ENCODE results near the gene KHK.

- TF ChIP-seq YY1 (IDR thresholded peaks at IDR 0.05; ENCODE audit: low read depth) (no peak), CEBPB (IDR thresholded peaks at IDR 0.05) (no peak), MAX (IDR thresholded peaks at IDR 0.05) (no peak), CREB1 (IDR thresholded peaks at IDR 0.05; ENCODE audit: low read depth) (no peak), FOXM1 (IDR thresholded peaks at IDR 0.05; ENCODE audit: borderline replicate concordance, low read depth) (no peak), TCF12 (IDR thresholded peaks at IDR 0.05; ENCODE audit: low read depth) (no peak), EP300 (IDR thresholded peaks at IDR 0.05; ENCODE audit: borderline replicate concordance) (no peak), NFIC (IDR thresholded peaks at IDR 0.05) (no peak), EGR1 (IDR thresholded peaks at IDR 0.05) (no peak)
- TF ChIP-seq, protein P1, sequence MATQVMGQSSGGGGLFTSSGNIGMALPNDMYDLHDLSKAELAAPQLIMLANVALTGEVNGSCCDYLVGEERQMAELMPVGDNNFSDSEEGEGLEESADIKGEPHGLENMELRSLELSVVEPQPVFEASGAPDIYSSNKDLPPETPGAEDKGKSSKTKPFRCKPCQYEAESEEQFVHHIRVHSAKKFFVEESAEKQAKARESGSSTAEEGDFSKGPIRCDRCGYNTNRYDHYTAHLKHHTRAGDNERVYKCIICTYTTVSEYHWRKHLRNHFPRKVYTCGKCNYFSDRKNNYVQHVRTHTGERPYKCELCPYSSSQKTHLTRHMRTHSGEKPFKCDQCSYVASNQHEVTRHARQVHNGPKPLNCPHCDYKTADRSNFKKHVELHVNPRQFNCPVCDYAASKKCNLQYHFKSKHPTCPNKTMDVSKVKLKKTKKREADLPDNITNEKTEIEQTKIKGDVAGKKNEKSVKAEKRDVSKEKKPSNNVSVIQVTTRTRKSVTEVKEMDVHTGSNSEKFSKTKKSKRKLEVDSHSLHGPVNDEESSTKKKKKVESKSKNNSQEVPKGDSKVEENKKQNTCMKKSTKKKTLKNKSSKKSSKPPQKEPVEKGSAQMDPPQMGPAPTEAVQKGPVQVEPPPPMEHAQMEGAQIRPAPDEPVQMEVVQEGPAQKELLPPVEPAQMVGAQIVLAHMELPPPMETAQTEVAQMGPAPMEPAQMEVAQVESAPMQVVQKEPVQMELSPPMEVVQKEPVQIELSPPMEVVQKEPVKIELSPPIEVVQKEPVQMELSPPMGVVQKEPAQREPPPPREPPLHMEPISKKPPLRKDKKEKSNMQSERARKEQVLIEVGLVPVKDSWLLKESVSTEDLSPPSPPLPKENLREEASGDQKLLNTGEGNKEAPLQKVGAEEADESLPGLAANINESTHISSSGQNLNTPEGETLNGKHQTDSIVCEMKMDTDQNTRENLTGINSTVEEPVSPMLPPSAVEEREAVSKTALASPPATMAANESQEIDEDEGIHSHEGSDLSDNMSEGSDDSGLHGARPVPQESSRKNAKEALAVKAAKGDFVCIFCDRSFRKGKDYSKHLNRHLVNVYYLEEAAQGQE (IDR thresholded peaks at IDR 0.05; ENCODE audit: low read depth) = no peak
Measured at GRCh38 chr2:27143285-27143684, 56.7 kb downstream of the KHK start.
